NCI-H774 (cell line): Measurements from ENCODE around the gene SLC30A9.

ENCODE experiments used
- DNase-seq: peaks from one replicate; lab custom pipeline; 2025; lab: John Stamatoyannopoulos, UW

The SLC30A9 gene

DNA sequence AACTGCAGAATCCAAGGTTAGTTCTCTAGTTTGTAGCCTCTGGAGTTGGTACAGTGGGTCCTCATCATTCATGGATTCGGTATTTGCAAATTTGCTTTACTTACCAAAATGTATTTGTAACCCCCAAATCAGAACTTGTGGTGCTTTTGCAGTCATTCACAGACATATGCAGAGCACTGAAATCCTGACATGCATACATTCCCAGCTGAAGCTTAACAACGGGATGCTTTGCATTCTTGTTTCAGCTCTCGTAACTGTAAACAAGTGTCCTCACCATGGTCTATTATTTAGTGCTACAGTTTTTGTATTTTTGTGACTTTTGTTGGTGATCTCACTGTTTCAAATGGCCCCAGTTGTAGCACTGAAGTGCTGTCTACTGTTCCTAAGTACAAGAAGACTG, 146.0 kb downstream of the SLC30A9 start:
- no peak for DNase-seq
